GM18861 (cell line): ENCODE data around the gene NRXN2.

Experiments
- ATAC-seq: cut with Tn5 transposase; IDR thresholded peaks from one replicate; pipeline ENCODE4 v1.9.1; 2021; ENCODE audit not compliant: unreplicated experiment

Gene NRXN2

DNA sequence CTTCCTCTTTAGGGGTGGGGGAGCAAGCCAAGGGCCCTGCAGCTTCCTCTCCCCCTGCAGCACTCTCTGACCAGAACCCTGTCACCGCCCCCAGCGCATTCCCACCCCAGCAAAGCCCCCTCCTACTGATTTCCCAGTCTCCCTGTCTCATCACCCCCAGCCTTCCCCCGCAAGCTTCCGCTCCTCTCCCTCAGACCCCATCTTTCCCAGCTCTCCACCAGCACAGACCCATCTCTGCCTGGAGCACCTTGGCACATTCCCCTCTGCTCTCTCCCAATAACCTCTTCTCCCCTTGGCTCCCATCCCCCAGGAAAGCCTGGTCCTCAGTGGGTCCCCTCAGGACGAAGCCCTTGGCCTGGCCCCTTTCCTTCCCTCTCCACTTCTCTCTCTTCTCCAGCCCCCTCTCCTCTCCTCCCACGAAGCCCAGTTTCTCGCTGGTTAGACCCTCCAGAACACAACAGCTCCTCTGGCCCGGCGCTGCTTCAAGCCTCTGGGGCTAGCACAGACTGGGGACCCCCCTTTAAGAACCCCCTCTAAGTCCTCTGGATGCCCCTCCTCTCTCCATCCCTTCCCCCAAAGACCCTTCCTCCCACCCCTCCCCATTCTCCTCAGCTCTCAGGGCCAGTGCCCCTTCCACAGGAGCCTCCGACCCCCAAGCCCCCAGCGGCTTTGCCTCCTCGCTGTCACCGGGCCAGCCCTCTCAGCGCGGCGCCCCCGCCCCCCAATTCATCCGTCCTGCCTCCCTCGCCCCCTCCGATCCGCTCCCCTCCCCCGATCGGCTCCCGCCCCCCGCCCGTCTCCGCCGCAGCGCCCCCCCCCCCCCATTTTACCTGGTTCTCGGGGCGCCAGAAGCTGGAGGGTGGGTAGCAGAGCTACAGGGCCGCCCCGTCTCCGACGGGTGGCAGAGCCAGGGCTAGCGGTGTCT, 594 bp downstream of the NRXN2 start:
- no peak for ATAC-seq

- no peak for ATAC-seq
These were observed 1.7 kb downstream of the NRXN2 start for GRCh38 chr11:64721359-64721699.

DNA sequence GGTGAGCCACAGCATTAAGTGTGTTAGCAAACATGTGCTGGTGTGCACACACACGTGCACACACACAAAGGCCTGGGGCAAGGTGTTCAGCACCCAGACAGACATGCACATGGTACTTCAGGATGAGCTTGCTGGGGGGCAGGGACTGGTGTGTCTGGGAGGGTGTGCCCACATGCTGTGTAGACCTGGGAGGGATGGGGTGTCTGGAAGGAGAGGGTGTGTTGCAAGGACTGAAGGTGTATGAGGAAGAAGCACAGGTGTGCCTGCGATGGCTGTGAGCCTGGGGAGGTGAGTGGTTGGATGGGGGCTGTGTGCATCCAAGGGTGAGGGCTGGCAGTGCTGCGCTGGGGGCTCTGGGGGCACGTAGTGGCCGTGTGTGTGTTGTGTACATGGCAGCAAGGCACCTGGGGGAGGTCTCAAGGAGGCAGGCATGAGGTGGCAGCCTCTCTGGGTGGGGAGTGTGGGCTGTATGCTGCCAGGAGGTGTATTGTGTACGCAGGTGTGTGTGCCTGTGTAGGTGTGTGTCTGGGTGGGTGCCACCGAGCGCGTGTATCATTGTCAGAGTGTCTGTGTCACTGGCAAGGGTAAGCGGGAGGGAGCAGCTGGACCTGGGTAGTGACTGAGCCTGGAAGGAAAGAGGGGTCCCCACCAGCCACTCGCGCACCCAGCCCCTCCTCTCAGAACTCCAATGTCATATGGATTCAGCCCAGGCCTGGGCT, 2.2 kb downstream of the NRXN2 start:
- ATAC-seq, result no peak

- ATAC-seq, result no peak
These were observed 2.8 kb downstream of the NRXN2 start for GRCh38 chr11:64720167-64720566.

DNA sequence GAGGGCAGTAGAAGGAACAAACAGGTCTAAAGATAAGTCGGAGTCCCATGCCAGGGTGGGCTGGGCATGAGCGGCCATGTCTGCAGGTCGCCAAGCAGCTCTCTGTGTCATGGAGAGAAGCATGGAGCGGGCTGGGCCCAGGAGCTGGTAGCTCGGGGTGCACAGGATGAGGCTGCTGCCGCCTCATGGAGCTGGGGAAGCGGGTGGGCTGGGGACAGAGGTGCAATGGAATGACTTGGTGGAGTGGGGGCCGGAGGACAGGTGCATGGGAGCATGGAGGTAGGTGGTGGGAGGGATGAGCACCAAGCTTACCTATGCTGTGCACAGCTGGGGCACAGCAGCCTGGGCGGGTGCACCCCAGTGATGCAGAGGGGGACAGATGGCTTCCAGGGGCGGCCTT, 3.6 kb downstream of the NRXN2 start:
- ATAC-seq, result no peak

DNA sequence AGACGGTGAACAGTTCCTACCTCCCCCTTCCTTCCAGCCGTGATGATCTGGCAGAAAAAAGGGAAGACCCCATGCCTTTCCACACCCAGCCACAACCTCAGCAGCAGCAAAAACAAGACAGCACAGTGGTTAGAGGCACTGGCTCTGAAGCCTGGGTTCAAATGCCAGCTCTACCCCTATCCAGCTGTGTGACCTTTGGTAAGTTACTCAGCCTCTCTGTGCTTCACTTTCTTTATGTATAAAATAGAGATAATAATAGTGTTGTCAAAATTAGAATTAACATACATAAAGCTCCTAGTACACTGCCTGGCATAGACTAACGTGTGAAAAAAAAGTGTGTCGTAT, 4.2 kb downstream of the NRXN2 start:
- ATAC-seq, result no peak

DNA sequence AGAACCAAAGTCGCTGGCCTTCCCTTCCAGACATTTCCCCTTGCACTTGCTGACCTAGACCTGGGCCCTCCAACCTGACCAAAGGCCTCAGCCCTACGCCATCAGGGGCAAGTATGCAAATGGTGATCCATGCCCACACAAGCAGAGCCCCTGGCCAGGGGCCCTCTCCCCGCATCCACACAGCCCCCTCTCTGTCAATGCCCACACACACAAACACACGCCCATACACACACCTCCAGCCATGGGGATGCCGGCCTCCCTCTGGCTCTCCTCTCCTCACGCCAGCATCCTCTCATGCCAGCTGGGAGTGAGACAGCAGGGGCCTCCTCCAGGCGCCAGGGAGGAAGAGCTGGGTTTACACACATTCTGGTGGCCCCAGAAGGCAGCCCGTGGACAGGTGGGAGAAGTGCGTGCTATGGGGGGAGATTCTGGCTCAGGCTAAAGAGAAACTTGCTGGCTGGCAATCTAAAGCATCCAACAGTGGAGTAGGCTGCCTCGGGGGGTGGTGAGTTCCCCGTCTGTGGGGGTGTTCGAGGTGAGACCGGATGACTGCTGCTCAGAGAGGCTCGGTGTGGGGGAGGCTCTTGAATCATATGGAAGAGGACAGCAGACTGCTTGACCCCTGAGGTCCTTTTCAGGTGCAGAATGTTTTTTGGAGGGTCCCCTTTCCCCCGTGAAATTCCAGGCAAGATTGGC, 4.8 kb downstream of the NRXN2 start:
- no peak for ATAC-seq

DNA sequence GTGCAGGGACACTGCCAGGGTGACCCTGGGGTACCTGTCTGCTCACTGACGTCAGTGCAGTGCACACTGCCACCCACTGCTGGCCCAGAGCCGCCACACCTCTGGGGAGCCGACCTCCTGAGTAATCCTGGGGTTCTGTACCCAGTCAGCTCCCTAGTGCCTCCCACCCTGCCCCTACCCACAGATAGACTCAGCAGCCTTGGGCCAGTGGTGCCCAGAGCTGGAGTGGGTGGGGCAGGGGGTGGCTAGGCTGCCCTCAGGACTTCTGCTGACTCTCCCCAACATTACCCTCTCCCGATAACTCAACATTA, 5.8 kb downstream of the NRXN2 start:
- ATAC-seq, result no peak

- no peak for ATAC-seq
These were observed 6.3 kb downstream of the NRXN2 start for GRCh38 chr11:64716473-64717267.

- ATAC-seq, result no peak
These were observed 7.1 kb downstream of the NRXN2 start for GRCh38 chr11:64715756-64716472.

GRCh38 chr11:64715110-64715509, 7.9 kb downstream of the NRXN2 start:
- ATAC-seq, result no peak

DNA sequence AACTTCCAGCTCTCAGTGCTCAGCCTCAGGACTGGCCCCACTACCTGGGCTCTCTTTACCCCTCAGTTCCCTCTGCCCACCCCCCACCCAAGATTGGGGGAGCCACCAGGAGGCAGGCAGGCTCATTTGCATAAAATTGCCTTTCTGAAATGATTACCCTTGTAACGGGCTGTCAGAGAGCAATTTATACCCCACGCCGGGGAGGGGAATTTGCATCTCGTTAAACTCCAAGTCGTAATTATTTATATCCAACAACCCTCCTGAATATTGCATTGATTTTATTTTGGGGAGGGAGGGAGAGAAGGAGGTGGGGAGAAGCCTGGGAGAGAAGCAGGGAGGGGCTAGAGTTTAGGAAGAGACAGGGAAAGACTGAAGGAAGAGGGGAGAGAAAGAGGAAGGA, 8.3 kb downstream of the NRXN2 start:
- ATAC-seq, result no peak

DNA sequence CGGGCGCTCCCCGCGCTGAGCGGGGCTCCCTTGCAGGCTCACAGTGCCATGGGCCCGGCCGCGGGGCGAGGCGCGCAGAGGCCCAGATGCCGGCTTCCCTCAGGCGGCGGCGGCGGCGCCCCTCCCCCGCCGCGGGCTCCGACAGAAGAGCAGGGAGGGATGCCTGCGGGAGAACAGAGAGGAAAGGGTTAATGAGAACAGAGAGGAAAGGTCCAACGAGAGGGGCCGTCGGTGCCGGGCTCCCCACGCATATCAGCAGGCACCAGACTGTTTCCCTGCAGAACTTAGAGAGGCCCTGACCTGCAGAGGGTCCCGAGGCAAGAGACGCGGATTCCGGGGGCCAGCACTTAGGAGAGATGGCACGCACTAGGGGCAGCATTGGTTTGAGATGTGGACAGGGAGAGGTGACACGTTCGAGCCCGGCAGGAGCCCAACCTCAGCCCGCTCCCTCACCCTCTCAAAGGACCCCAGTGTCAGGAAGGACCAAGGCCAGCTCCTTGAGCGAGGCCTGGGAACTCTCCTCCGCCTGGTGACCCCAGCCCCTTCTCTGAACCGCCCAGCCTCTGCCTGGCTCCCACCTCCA, 9.1 kb downstream of the NRXN2 start:
- ATAC-seq, result no peak

DNA sequence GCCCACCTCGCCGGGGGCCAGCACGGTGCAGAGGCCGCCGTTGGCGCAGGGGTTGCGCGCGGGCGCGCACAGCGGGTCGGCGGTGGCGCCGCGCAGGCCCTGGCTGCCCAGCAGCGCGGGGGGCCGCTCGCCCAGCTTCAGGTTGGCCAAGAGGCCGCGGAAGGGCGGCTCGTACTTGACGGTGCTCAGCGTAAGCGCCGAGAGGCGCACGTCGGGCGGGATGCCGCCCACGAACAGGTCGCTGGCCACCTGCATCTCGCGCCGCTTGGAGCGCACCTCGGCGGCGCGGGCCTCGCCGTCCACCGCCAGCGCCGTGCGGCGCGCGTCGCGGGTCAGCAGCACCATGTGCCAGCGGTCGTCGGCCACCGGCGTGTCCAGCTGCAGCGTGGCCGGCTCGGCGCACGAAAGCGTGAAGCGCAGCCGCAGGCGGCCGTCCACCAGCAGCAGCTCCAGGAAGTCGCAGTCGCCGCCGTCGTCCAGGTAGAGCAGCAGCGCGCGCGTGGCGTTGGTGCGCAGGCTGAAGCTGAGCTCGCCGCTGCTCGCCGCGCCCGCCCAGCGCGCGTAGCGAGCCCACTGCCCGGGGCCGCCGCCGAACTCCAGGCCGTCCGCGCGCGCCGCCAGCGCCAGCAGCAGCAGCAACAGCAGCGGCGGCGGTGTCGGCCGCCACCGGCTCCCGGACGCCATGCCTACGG, 9.8 kb downstream of the NRXN2 start:
- no peak for ATAC-seq

- no peak for ATAC-seq
These were observed 10.5 kb downstream of the NRXN2 start for GRCh38 chr11:64712430-64713015.

DNA sequence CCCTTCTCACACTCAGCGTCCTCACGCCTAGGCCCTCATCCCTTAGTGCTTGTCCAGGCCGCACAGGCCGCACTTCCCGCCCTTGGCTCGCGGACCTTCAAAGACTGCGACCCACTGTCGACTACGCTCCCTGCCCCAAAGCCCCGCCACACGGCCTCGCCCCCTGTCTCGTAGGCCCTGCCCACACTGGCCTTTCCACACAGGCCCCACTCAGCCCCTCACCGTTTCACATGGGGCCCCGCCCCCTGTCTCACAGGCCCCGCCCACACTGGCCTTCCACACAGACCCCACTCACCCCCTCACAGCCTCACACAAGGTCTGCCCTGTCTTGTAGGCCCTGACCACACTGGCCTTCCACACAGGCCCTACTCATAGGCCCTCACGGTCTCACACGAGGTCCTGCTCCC, 11.0 kb downstream of the NRXN2 start:
- no peak for ATAC-seq

- ATAC-seq, result no peak
These were observed 11.7 kb downstream of the NRXN2 start for GRCh38 chr11:64711138-64711955.

DNA sequence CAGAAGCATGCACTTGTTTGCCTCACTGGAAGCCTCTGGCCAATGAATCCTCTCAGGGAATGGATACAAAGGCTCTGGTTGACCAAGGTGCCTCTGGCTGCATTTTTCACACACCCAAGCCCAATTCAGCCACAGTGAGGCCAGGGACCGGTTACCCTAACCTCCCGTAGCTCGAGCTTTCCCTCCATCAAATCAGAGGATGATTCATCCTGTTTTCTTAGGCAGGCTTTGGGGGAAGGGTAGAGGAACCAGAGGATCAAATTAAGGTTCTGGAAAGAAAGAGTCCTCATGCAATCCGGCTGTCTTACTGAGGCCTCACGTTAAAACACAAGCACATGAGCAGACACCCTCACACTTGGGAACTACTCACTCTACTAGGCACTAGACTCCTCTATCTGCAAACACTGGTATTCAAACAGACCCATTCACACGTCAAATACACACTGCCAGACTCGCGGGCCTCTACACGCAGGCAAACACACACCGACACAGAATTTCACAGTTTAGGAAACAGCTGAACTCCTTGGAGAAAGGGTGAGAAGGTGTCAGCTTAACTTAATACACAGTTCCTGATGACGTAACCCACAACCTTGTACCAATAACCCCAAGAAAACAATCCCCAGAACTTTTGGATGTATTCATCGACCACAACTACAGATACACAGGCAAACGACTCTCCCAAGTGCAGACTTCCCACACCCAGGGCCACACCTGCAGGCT, 12.4 kb downstream of the NRXN2 start:
- no peak for ATAC-seq
